Measurements from ENCODE around the gene ANKRD40.
"Not testable (repeated sequence)": the region's sequence is repeated elsewhere in the genome, so short reads cannot be mapped to it uniquely, and the experiment has no call there.

The ANKRD40 gene

DNA sequence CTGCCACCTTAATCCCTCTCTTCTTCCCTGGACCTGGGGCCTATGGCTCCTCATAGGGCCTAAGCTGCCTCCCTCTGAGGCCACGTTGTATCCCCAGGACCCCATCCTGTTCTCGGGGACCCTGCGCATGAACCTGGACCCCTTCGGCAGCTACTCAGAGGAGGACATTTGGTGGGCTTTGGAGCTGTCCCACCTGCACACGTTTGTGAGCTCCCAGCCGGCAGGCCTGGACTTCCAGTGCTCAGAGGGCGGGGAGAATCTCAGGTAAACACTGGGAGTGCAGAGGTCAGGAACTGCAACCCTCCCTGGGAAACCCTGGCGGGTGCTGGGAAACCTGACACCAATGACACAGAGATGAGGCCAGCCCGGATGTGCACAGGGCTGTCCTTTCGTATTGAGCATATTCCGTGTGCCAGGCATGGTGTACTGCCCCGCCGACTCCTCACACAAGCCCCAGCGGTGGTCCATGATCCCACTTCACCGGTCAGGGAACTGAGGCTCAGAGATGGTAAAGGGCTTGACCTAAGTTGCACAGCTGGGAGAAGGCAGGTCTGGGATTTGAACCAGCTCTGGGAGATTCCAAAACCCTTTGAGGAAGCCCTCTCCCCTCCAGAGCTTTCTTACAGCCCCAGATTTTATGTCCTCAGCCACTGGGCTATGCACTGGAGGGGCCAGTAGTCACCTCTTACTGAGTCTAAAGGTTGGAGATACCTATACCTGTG is 22.9 kb downstream of the ANKRD40 start:
- no peak overlapping the region for H3K4me3 ChIP-seq (ENCODE audit: low read length)
- TF ChIP-seq CTCF (IDR thresholded peaks at IDR 0.05; ENCODE audit: insufficient read depth, low read depth, low read length, missing control alignments) = no peak
- peak; percentile 30 for DNase-seq (ENCODE audit: low read depth)

- no peak overlapping the region for H3K4me3 ChIP-seq (ENCODE audit: low read length)
- no peak for DNase-seq (ENCODE audit: low read depth)
- TF ChIP-seq CTCF (IDR thresholded peaks at IDR 0.05; ENCODE audit: insufficient read depth, low read depth, low read length, missing control alignments) = no peak
These were observed 23.5 kb downstream of the ANKRD40 start for GRCh38 chr17:50684288-50684611.

GRCh38 chr17:50683434-50684287 is 24.1 kb downstream of the ANKRD40 start:
- no peak for TF ChIP-seq CTCF (IDR thresholded peaks at IDR 0.05; ENCODE audit: insufficient read depth, low read depth, low read length, missing control alignments)
- DNase-seq (ENCODE audit: low read depth) = no peak

GRCh38 chr17:50682938-50683337 is 24.8 kb downstream of the ANKRD40 start:
- no peak for DNase-seq (ENCODE audit: low read depth)
- TF ChIP-seq CTCF (IDR thresholded peaks at IDR 0.05; ENCODE audit: insufficient read depth, low read depth, low read length, missing control alignments) = no peak
- no peak overlapping the region for H3K4me3 ChIP-seq (ENCODE audit: low read length)

More at GRCh38 chr17:50683434-50684287, 24.1 kb downstream of the ANKRD40 start:
- H3K4me3 ChIP-seq (ENCODE audit: low read length) = no peak overlapping the region

- no peak for TF ChIP-seq CTCF (IDR thresholded peaks at IDR 0.05; ENCODE audit: insufficient read depth, low read depth, low read length, missing control alignments)
- no peak overlapping the region for H3K4me3 ChIP-seq (ENCODE audit: low read length)
- DNase-seq (ENCODE audit: low read depth) = no peak
These were observed 25.3 kb downstream of the ANKRD40 start for GRCh38 chr17:50682441-50682840.

- peak; percentile 78 for TF ChIP-seq CTCF (IDR thresholded peaks at IDR 0.05; ENCODE audit: insufficient read depth, low read depth, low read length, missing control alignments)
- peak; percentile 81 for DNase-seq (ENCODE audit: low read depth)
- no peak overlapping the region for H3K4me3 ChIP-seq (ENCODE audit: low read length)
These were observed 26.2 kb downstream of the ANKRD40 start for GRCh38 chr17:50681263-50682200.

GRCh38 chr17:50680543-50681262 is 27.0 kb downstream of the ANKRD40 start:
- not testable (repeated sequence) for H3K4me3 ChIP-seq (ENCODE audit: low read length); DNase-seq (ENCODE audit: low read depth)
